Breast epithelium (tissue), 3 donors: ENCODE results near the gene HSPB6.

Experiments used
- CTCF ChIP-seq, 3 donors: fragments of 450-650 bp; IDR thresholded peaks; one replicate each; pipeline ENCODE4 v1.5.1; 2016 to 2017; ENCODE audit warnings: antibody characterized with exemption in 3 of 3, mild to moderate bottlenecking in 3 of 3, moderate library complexity in 3 of 3
- POLR2A ChIP-seq: fragments of 450-650 bp; IDR thresholded peaks from one replicate; pipeline ENCODE4 v1.6.1; 2016; ENCODE audit warnings: antibody characterized with exemption, mild to moderate bottlenecking, moderate library complexity

GRCh38 chr19:35713904-35714495 lies 42.8 kb downstream of the HSPB6 start:
- TF ChIP-seq CTCF (IDR thresholded peaks at IDR 0.05), result no peak
- no peak for TF ChIP-seq POLR2A
